ENCODE measurements around the gene PPIF.

- TF ChIP-seq CTCF (IDR thresholded peaks at IDR 0.05; ENCODE audit: low read depth, low read length, missing input control): no peak
- TF ChIP-seq TAF1 (conservative IDR thresholded peaks at IDR 0.05): no peak
- TF ChIP-seq ZBTB33 (IDR thresholded peaks at IDR 0.05): no peak
- no peak for TF ChIP-seq JUND (IDR thresholded peaks at IDR 0.05)
- no peak for TF ChIP-seq RAD21 (IDR thresholded peaks at IDR 0.05)
- TF ChIP-seq REST (IDR thresholded peaks at IDR 0.05): no peak
- no peak for TF ChIP-seq HNF4G (IDR thresholded peaks at IDR 0.05)
Measured at GRCh38 chr10:79328737-79329504, 18.3 kb upstream of the PPIF start.
